ENCODE measurements around the gene APOL6.

APOL6 gene

GRCh38 chr22:35648066-35649025 lies at the start of gene APOL6:
APOL6 (plus strand) TSS chr22:35648446; CDS start chr22:35656426, 7,980 bp downstream.
- Histone ChIP-seq H3K27me3 (ENCODE audit: control insufficient read depth, insufficient read depth, low read length) (no peaks in the 10 kb centered on the region), H3K9ac (ENCODE audit: low read length) (no peak within 1 kb of the TSS), H3K9me3 (ENCODE audit: control insufficient read depth, insufficient read depth, low read depth, low read length) (peaks cover 4% of the 10 kb centered on the region; the same call in 1 of the 2 replicates), H3K27ac (ENCODE audit: low read depth, low read length) (no peak within 1 kb of the TSS), H3K36me3 (ENCODE audit: control insufficient read depth, insufficient read depth, low read length) (no peaks in the 10 kb centered on the region), H3K4me3 (ENCODE audit: low read depth, low read length) (no peak within 1 kb of the TSS), H3K4me1 (ENCODE audit: control insufficient read depth, insufficient read depth, low read length) (peaks cover 9% of the 10 kb centered on the region)

- no peak overlapping the region for H3K27ac ChIP-seq (ENCODE audit: low read depth, low read length)
- H3K9ac ChIP-seq (ENCODE audit: low read length): no peak overlapping the region
- no peaks in the 10 kb centered on the region for H3K36me3 ChIP-seq (ENCODE audit: control insufficient read depth, insufficient read depth, low read length)
- 0 out of 2 replicates have a peak, but pooled peaks cover under 1% of the 10 kb centered on the region for H3K4me1 ChIP-seq (ENCODE audit: control insufficient read depth, insufficient read depth, low read length)
- no peak overlapping the region for H3K4me3 ChIP-seq (ENCODE audit: low read depth, low read length)
- H3K27me3 ChIP-seq (ENCODE audit: control insufficient read depth, insufficient read depth, low read length): no peaks in the 10 kb centered on the region; the same call in 1 of the 2 replicates
- H3K9me3 ChIP-seq (ENCODE audit: control insufficient read depth, insufficient read depth, low read depth, low read length): peaks cover 5% of the 10 kb centered on the region; the same call in 1 of the 2 replicates
These were observed 48.9 kb upstream of the APOL6 start for GRCh38 chr22:35599364-35599763.

- Histone ChIP-seq H3K36me3 (ENCODE audit: control insufficient read depth, insufficient read depth, low read length) (no peaks in the 10 kb centered on the region), H3K9ac (ENCODE audit: low read length) (no peak overlapping the region), H3K27me3 (ENCODE audit: control insufficient read depth, insufficient read depth, low read length) (no peaks in the 10 kb centered on the region; the same call in 1 of the 2 replicates), H3K4me3 (ENCODE audit: low read depth, low read length) (no peak overlapping the region), H3K27ac (ENCODE audit: low read depth, low read length) (no peak overlapping the region), H3K9me3 (ENCODE audit: control insufficient read depth, insufficient read depth, low read depth, low read length) (peaks cover 5% of the 10 kb centered on the region; the same call in 1 of the 2 replicates), H3K4me1 (ENCODE audit: control insufficient read depth, insufficient read depth, low read length) (peaks cover 3% of the 10 kb centered on the region; the same call in 1 of the 2 replicates)
These were observed 47.8 kb upstream of the APOL6 start for GRCh38 chr22:35600476-35600875.

- H3K4me3 ChIP-seq (ENCODE audit: low read depth, low read length): no peak overlapping the region
- H3K9ac ChIP-seq (ENCODE audit: low read length): no peak overlapping the region
- H3K4me1 ChIP-seq (ENCODE audit: control insufficient read depth, insufficient read depth, low read length): peaks cover 3% of the 10 kb centered on the region; the same call in 1 of the 2 replicates
- no peak overlapping the region for H3K27ac ChIP-seq (ENCODE audit: low read depth, low read length)
- H3K36me3 ChIP-seq (ENCODE audit: control insufficient read depth, insufficient read depth, low read length): no peaks in the 10 kb centered on the region
- H3K9me3 ChIP-seq (ENCODE audit: control insufficient read depth, insufficient read depth, low read depth, low read length): peaks cover 5% of the 10 kb centered on the region; the same call in 1 of the 2 replicates
- H3K27me3 ChIP-seq (ENCODE audit: control insufficient read depth, insufficient read depth, low read length): no peaks in the 10 kb centered on the region; the same call in 1 of the 2 replicates
These were observed 47.1 kb upstream of the APOL6 start for GRCh38 chr22:35601013-35601580.

GRCh38 chr22:35601743-35602615 lies 46.3 kb upstream of the APOL6 start:
- no peak overlapping the region for H3K27ac ChIP-seq (ENCODE audit: low read depth, low read length)
- no peaks in the 10 kb centered on the region; the same call in 1 of the 2 replicates for H3K27me3 ChIP-seq (ENCODE audit: control insufficient read depth, insufficient read depth, low read length)
- H3K4me1 ChIP-seq (ENCODE audit: control insufficient read depth, insufficient read depth, low read length): peaks cover 3% of the 10 kb centered on the region; the same call in 1 of the 2 replicates
- no peak overlapping the region for H3K9ac ChIP-seq (ENCODE audit: low read length)
- H3K4me3 ChIP-seq (ENCODE audit: low read depth, low read length): no peak overlapping the region
- peaks cover 5% of the 10 kb centered on the region; the same call in 1 of the 2 replicates for H3K9me3 ChIP-seq (ENCODE audit: control insufficient read depth, insufficient read depth, low read depth, low read length)
- H3K36me3 ChIP-seq (ENCODE audit: control insufficient read depth, insufficient read depth, low read length): no peaks in the 10 kb centered on the region

GRCh38 chr22:35604621-35605368 lies 43.5 kb upstream of the APOL6 start:
- Histone ChIP-seq H3K4me1 (ENCODE audit: control insufficient read depth, insufficient read depth, low read length) (peaks cover 3% of the 10 kb centered on the region; the same call in 1 of the 2 replicates), H3K9me3 (ENCODE audit: control insufficient read depth, insufficient read depth, low read depth, low read length) (peaks cover 5% of the 10 kb centered on the region; the same call in 1 of the 2 replicates), H3K4me3 (ENCODE audit: low read depth, low read length) (no peak overlapping the region), H3K27ac (ENCODE audit: low read depth, low read length) (no peak overlapping the region), H3K36me3 (ENCODE audit: control insufficient read depth, insufficient read depth, low read length) (no peaks in the 10 kb centered on the region), H3K9ac (ENCODE audit: low read length) (no peak overlapping the region), H3K27me3 (ENCODE audit: control insufficient read depth, insufficient read depth, low read length) (no peaks in the 10 kb centered on the region)

GRCh38 chr22:35605369-35605680 lies 42.9 kb upstream of the APOL6 start:
- H3K9me3 ChIP-seq (ENCODE audit: control insufficient read depth, insufficient read depth, low read depth, low read length): peaks cover 5% of the 10 kb centered on the region; the same call in 1 of the 2 replicates
- H3K36me3 ChIP-seq (ENCODE audit: control insufficient read depth, insufficient read depth, low read length): no peaks in the 10 kb centered on the region
- H3K27me3 ChIP-seq (ENCODE audit: control insufficient read depth, insufficient read depth, low read length): no peaks in the 10 kb centered on the region
- H3K27ac ChIP-seq (ENCODE audit: low read depth, low read length): no peak overlapping the region
- no peak overlapping the region for H3K4me3 ChIP-seq (ENCODE audit: low read depth, low read length)
- H3K9ac ChIP-seq (ENCODE audit: low read length): no peak overlapping the region
- H3K4me1 ChIP-seq (ENCODE audit: control insufficient read depth, insufficient read depth, low read length): peaks cover 3% of the 10 kb centered on the region; the same call in 1 of the 2 replicates

- Histone ChIP-seq H3K27ac (ENCODE audit: low read depth, low read length) (no peak overlapping the region), H3K4me3 (ENCODE audit: low read depth, low read length) (no peak overlapping the region), H3K27me3 (ENCODE audit: control insufficient read depth, insufficient read depth, low read length) (no peaks in the 10 kb centered on the region), H3K36me3 (ENCODE audit: control insufficient read depth, insufficient read depth, low read length) (no peaks in the 10 kb centered on the region), H3K9me3 (ENCODE audit: control insufficient read depth, insufficient read depth, low read depth, low read length) (peaks cover 5% of the 10 kb centered on the region; the same call in 1 of the 2 replicates), H3K4me1 (ENCODE audit: control insufficient read depth, insufficient read depth, low read length) (peaks cover 3% of the 10 kb centered on the region; the same call in 1 of the 2 replicates), H3K9ac (ENCODE audit: low read length) (no peak overlapping the region)
These were observed 42.3 kb upstream of the APOL6 start for GRCh38 chr22:35605851-35606481.

GRCh38 chr22:35606916-35607315 lies 41.3 kb upstream of the APOL6 start:
- H3K4me1 ChIP-seq (ENCODE audit: control insufficient read depth, insufficient read depth, low read length): peaks cover 3% of the 10 kb centered on the region; the same call in 1 of the 2 replicates
- no peak overlapping the region for H3K9ac ChIP-seq (ENCODE audit: low read length)
- no peak overlapping the region for H3K27ac ChIP-seq (ENCODE audit: low read depth, low read length)
- no peaks in the 10 kb centered on the region for H3K36me3 ChIP-seq (ENCODE audit: control insufficient read depth, insufficient read depth, low read length)
- H3K4me3 ChIP-seq (ENCODE audit: low read depth, low read length): no peak overlapping the region
- no peaks in the 10 kb centered on the region for H3K27me3 ChIP-seq (ENCODE audit: control insufficient read depth, insufficient read depth, low read length)
- no peaks in the 10 kb centered on the region for H3K9me3 ChIP-seq (ENCODE audit: control insufficient read depth, insufficient read depth, low read depth, low read length)
